ENCODE measurements around the gene AAGAB. TPM values are rescaled to one million over a fixed set of nuclear protein-coding genes. Genes with fewer than 3 reads are reported as not detected.

AAGAB gene
- total and polyA plus RNA-seq, 2 donors (not counting 1 experiment from before 2014, with no cell fraction given): 9.4 to 25.0 TPM

DNA sequence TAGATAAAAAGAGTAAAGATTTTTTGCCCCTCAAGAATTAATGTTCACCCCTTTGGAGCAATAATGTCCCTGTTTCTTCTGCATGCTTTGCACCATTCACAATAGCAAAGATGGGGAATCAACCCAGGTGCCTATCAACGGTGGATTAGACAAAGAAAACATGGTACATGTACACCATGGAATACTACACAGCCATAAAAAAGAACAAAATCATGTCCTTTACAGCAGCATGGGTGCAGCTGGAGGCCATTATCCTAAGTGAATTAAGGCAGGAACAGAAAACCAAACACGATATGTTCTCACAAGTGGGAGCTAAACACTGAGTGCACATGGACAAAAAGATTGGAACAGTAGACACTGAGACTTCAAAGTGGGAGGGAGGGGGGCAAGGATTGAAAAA lies 35.2 kb downstream of the AAGAB start:
- Mint-ChIP-seq H3K4me3 (no peak overlapping the region), H3K27ac (no peak overlapping the region), H3K4me1 (no peaks in the 10 kb centered on the region), H3K27me3 (no peaks in the 10 kb centered on the region), H3K9me3 (ENCODE audit: insufficient read depth) (no peaks in the 10 kb centered on the region)
- DNase-seq: no peak
- no peaks in the 10 kb centered on the region for H3K9me3 ChIP-seq (ENCODE audit: control extremely low read depth in 1 of 3, control insufficient read depth in 2 of 3, insufficient read depth in 1 of 3, low read length in 2 of 3)
- no peak overlapping the region for H3K9ac ChIP-seq (ENCODE audit: low read length)
- H3K4me1 ChIP-seq (ENCODE audit: control insufficient read depth in 2 of 2, insufficient read depth in 2 of 2, low read length in 2 of 2): peaks cover 4 to 8% of the 10 kb centered on the region in 2 donors
- ATAC-seq (ENCODE audit: low read depth): no peak
- ChIA-PET CTCF (no interaction called here), POLR2A (no interaction called here)
- H2AFZ ChIP-seq (ENCODE audit: insufficient read depth, low read depth, low read length, poor library complexity, severe bottlenecking): no peak overlapping the region
- no peaks in the 10 kb centered on the region for H3K27me3 ChIP-seq (replicated peaks in 1 of 4; ENCODE audit: control extremely low read depth in 1 of 4, control insufficient read depth in 3 of 4, insufficient read depth in 4 of 4, low read length in 3 of 4)
- H3K4me3 ChIP-seq (ENCODE audit: control extremely low read depth in 1 of 5, extremely low read depth in 1 of 5, insufficient read depth in 1 of 5, low read depth in 2 of 5, low read length in 4 of 5): no peak overlapping the region
- TF ChIP-seq, protein P1, sequence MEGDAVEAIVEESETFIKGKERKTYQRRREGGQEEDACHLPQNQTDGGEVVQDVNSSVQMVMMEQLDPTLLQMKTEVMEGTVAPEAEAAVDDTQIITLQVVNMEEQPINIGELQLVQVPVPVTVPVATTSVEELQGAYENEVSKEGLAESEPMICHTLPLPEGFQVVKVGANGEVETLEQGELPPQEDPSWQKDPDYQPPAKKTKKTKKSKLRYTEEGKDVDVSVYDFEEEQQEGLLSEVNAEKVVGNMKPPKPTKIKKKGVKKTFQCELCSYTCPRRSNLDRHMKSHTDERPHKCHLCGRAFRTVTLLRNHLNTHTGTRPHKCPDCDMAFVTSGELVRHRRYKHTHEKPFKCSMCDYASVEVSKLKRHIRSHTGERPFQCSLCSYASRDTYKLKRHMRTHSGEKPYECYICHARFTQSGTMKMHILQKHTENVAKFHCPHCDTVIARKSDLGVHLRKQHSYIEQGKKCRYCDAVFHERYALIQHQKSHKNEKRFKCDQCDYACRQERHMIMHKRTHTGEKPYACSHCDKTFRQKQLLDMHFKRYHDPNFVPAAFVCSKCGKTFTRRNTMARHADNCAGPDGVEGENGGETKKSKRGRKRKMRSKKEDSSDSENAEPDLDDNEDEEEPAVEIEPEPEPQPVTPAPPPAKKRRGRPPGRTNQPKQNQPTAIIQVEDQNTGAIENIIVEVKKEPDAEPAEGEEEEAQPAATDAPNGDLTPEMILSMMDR (IDR thresholded peaks at IDR 0.05): no peak
- TF ChIP-seq EZH2 (IDR thresholded peaks at IDR 0.05; ENCODE audit: borderline replicate concordance, insufficient read depth, low read depth, low read length, poor library complexity, severe bottlenecking): no peak
- no peak overlapping the region for H3K27ac ChIP-seq (ENCODE audit: low read length in 2 of 2)
- no peaks in the 10 kb centered on the region for H3K79me2 ChIP-seq (ENCODE audit: control insufficient read depth, insufficient read depth, low read length)
- no peaks in the 10 kb centered on the region for H3K36me3 ChIP-seq (replicated peaks in 1 of 2; ENCODE audit: control extremely low read depth in 1 of 2, control insufficient read depth in 1 of 2, extremely low read depth in 1 of 2, insufficient read depth in 2 of 2, low read length in 1 of 2)
- WGBS (ENCODE audit: insufficient coverage): 100% methylated on average over 1 of the region's 2 CpGs
- H3K4me2 ChIP-seq (replicated peaks; ENCODE audit: low read depth, low read length, poor library complexity, severe bottlenecking): no peak overlapping the region
- intact Hi-C loops (cut with micrococcal nuclease): no loop called here
- H4K20me1 ChIP-seq (ENCODE audit: control insufficient read depth, insufficient read depth, low read length, poor library complexity, severe bottlenecking): no peaks in the 10 kb centered on the region

- intact Hi-C loops (cut with micrococcal nuclease): no loop called here
- no peaks in the 10 kb centered on the region for H3K9me3 ChIP-seq (ENCODE audit: control extremely low read depth in 1 of 3, control insufficient read depth in 2 of 3, insufficient read depth in 1 of 3, low read length in 2 of 3)
- Mint-ChIP-seq H3K9me3 (ENCODE audit: insufficient read depth) (no peaks in the 10 kb centered on the region), H3K27me3 (no peaks in the 10 kb centered on the region), H3K4me1 (no peaks in the 10 kb centered on the region), H3K4me3 (no peak overlapping the region), H3K27ac (no peak overlapping the region)
- TF ChIP-seq, protein P1 (IDR thresholded peaks at IDR 0.05): no peak
- TF ChIP-seq EZH2 (IDR thresholded peaks at IDR 0.05; ENCODE audit: borderline replicate concordance, insufficient read depth, low read depth, low read length, poor library complexity, severe bottlenecking): no peak
- ChIA-PET POLR2A (no interaction called here), CTCF (no interaction called here)
- H3K27ac ChIP-seq (ENCODE audit: low read length in 2 of 2): no peak overlapping the region
- no peak overlapping the region for H2AFZ ChIP-seq (ENCODE audit: insufficient read depth, low read depth, low read length, poor library complexity, severe bottlenecking)
- no peak overlapping the region for H3K9ac ChIP-seq (ENCODE audit: low read length)
- H3K4me3 ChIP-seq (ENCODE audit: control extremely low read depth in 1 of 5, extremely low read depth in 1 of 5, insufficient read depth in 1 of 5, low read depth in 2 of 5, low read length in 4 of 5): no peak overlapping the region
- H3K36me3 ChIP-seq (replicated peaks in 1 of 2; ENCODE audit: control extremely low read depth in 1 of 2, control insufficient read depth in 1 of 2, extremely low read depth in 1 of 2, insufficient read depth in 2 of 2, low read length in 1 of 2): no peaks in the 10 kb centered on the region
- peaks cover 4 to 8% of the 10 kb centered on the region in 2 donors for H3K4me1 ChIP-seq (ENCODE audit: control insufficient read depth in 2 of 2, insufficient read depth in 2 of 2, low read length in 2 of 2)
- ATAC-seq (ENCODE audit: low read depth) (no peak), DNase-seq (no peak)
- no peaks in the 10 kb centered on the region for H3K79me2 ChIP-seq (ENCODE audit: control insufficient read depth, insufficient read depth, low read length)
- H3K27me3 ChIP-seq (replicated peaks in 1 of 4; ENCODE audit: control extremely low read depth in 1 of 4, control insufficient read depth in 3 of 4, insufficient read depth in 4 of 4, low read length in 3 of 4): no peaks in the 10 kb centered on the region
- H4K20me1 ChIP-seq (ENCODE audit: control insufficient read depth, insufficient read depth, low read length, poor library complexity, severe bottlenecking): no peaks in the 10 kb centered on the region
- H3K4me2 ChIP-seq (replicated peaks; ENCODE audit: low read depth, low read length, poor library complexity, severe bottlenecking): no peak overlapping the region
These were observed 36.0 kb downstream of the AAGAB start for GRCh38 chr15:67218428-67218827.

Measured in B cell (primary cell).